Stimulated activated CD4-positive, alpha-beta T cell treated with anti-CD3 and anti-CD28 coated beads, Interleukin-15, amount 100 ng/mL, for 48 hours (primary cell): ENCODE results near the gene GTPBP6.
"Not testable (repeated sequence)": the region's sequence is repeated elsewhere in the genome, so short reads cannot be mapped to it uniquely, and the experiment has no call there.

Source experiments
- DNase-seq, 2 donors: peaks; one replicate each; pipeline ENCODE4 v3.0.0-alpha.2; 2020; ENCODE audit warnings: low read depth in 2 of 2

Gene GTPBP6

DNA sequence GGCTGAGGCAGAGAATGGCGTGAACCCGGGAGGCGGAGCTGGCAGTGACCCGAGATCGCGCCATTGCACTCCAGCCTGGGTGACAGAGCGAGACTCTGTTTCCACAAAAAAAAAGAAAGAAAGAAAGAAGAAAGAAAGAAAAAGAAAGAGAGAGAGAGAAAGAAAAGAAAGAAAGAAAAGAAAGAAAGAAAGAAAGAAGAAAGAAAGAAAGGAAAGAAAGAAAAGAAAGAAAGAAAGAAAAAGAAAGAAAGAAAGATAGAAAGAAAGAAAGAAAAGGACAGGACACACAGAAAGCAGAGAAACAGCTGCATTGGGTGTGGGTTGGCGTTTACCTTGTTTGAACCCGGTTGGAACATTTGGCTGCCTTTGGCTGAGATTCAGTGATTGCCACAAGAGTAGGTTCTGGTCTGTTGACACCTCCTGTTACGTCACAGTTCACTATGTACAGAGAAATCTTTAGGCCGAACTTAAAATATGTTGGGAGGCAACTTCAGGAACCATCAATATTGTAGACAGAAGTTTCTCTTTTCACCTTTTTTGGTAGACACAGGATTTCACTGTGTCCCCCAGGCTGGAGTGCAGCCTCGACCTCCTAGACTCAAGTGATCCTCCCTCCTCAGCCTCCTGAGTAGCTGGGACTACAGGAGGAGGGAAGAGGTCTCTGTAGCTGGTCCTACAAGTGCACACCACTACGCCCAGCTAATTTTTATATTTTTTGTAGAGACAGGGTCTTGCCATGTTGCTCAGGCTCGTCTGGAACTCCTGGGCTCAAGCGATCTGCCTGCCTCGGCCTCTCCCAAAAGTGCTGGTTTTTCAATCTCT lies 53.8 kb downstream of the GTPBP6 start:
- DNase-seq: no peak

GRCh38 chrX:264006-264405 lies 54.6 kb downstream of the GTPBP6 start:
- not testable (repeated sequence) for DNase-seq

DNA sequence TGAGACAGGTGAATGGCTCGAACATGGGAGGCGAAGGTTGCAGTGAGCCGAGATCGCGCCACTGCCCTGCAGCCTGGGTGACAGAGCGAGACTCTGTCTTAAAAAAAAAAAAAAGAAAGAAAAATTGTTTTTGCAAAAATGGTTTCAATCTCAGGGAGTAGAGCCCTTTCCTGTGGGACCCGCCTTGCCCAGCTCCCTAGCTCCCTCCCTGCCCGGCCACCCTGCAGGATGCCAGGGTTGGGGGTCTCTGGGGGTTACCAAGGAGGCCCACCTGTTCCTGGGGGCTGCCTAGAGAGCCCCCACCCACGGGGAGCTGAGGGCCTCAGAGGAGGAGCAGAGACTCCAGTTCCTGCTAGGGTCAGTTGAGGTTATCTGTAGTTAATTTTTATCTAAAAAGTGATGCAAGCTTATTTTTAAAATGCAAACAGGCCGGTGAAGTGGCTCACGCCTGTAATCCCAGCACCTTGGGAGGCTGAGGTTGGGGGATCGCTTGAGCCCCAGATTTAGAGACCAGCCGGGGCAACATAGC lies 56.2 kb downstream of the GTPBP6 start:
- no peak for DNase-seq

DNA sequence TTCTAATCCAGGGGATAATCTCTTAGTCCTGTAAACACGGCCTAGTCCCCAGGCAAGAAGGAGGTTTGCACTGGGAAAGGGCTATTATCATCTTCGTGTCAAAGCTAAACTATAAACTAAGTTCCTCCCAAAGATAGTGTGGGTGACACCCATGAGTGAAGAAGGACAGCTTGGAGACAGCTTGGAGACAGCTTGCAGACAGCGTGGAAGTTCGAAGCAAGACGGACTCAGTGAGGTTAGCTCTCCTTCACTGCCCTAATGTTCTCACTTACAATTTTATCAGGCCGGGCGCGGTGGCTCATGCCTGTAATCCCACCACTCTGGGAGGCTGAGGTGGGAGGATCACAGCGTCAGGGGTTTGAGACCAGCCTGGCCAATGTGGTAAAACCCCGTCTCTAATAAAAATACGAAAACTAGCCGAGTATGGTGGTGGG lies 56.7 kb downstream of the GTPBP6 start:
- DNase-seq: no peak

- DNase-seq: no peak
Measured at GRCh38 chrX:261167-261918, 57.3 kb downstream of the GTPBP6 start.

- no peak for DNase-seq
Measured at GRCh38 chrX:259692-260355, 58.8 kb downstream of the GTPBP6 start.

GRCh38 chrX:258291-259040 lies 60.1 kb downstream of the GTPBP6 start:
- no peak for DNase-seq

DNA sequence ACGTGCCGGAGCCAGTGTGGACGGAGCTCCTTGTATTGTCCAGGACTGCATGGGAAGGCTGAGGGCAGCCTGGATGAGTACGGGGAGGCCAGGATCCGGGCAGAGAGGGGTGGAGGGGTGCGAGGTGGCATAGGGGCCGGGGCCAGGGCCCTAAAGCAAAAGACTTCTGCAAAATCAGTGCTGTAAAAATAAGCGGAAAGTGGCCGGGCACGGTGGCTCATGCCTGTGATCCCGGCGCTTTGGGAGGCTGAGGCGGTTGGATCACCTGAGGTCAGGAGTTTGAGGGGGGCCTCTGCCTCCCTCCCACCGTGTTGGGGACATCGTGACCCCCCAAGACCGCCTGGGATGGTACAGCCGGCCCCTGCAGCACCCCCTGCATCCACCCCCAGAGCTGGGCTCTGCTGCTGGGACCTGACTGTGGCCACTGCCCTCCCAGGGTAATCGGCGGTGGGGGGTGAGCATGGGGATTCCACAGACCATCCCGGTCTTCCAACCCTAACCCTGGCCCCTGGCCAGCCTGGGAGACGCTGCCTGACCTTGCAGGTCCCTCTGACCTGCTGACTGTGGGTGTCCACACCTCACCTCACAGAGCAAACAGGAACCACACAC lies 60.8 kb downstream of the GTPBP6 start:
- DNase-seq: no peak

DNA sequence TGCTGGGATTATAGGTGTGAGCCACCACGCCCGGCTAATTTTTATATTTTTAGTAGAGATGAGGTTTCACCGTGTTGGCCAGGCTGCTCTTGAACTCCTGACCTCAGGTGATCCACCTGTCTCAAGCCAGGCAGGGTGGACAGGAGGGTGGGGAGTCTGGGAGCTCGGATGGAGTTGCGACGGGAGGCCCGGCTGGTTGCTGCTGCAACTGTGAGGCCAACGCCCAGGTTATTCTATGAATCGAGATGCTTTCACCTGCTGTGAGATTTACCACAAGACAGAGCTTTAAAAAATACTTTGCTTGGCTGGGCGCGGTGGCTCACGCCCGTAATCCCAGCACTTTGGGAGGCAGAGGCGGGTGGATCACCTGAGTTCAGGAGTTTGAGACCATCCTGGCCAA lies 61.5 kb downstream of the GTPBP6 start:
- DNase-seq: not testable (repeated sequence)

- no peak for DNase-seq
Measured at GRCh38 chrX:255923-256331, 62.7 kb downstream of the GTPBP6 start.
